Measurements from ENCODE around the gene ADGRG6.

The ADGRG6 gene

DNA sequence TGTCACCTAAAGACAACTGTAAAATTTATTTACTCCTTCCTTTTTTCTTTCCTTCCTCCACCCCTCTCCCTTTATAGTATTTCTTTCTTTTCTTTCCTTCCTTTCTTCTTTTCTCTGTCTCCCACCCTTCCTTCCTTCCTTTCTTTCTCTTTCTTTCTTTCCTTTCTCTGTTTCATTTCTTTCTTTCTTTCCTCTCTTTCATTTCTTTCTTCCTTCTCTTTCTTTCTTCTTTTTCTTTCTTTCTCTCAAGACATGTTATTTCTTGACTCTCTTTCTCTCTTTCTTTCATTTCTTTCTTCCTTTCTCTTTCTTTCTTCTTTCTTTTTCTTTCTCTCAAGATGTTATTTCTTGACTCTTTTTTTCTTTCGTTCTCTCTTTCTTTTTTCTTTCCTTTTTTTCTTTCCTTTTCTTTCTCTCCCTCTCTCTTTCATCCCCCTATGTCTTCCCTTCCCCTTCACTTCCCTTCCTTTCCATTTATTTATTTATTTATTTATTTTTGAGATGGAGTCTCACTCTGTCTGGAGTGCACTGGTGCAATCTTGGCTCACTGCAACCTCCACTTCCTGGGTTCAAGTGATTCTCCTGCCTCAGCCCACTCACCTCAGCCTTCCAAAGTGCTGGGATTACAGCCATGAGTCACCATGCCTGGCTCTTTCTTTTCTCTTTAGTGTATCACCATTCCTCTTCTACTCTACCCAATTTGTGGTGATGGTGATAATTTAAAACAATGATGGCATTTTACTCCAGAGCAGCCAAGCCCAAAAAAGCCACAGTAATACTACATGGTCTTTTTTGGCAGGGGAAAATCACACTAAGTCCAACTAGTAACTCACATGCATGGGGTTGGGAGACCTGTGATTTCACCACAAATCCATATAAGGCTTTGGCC, 188.2 kb downstream of the ADGRG6 start:
- DNase-seq (ENCODE audit: low read depth): no peak
